Immature natural killer cell (primary cell): ENCODE measurements around the gene PLBD2. TPM values are rescaled to one million over a fixed set of nuclear protein-coding genes. Genes with fewer than 3 reads are reported as not detected.
"Not testable (repeated sequence)": the region's sequence is repeated elsewhere in the genome, so short reads cannot be mapped to it uniquely, and the experiment has no call there.

Source experiments
- DNase-seq, 3 donors: peaks; one replicate each; pipeline ENCODE4 v3.0.0; 2022; ENCODE audit warnings: mixed read lengths in 1 of 3
- H3K27ac Mint-ChIP-seq, 6 donors: one replicate each; pipeline ENCODE4 v1.8.0; 2020; ENCODE audit warnings: mixed read lengths in 6 of 6, mild to moderate bottlenecking in 5 of 6, inconsistent platforms in 4 of 6, moderate library complexity in 3 of 6
- H3K27me3 Mint-ChIP-seq, 3 donors: one replicate each; pipeline ENCODE4 v1.8.0; 2020 to 2021; ENCODE audit warnings: low read depth in 3 of 3, mild to moderate bottlenecking in 3 of 3, mixed read lengths in 3 of 3, moderate library complexity in 3 of 3, inconsistent platforms in 1 of 3
- H3K36me3 Mint-ChIP-seq, 3 donors: one replicate each; pipeline ENCODE4 v1.8.0; 2020; ENCODE audit warnings: mixed read lengths in 3 of 3, inconsistent platforms in 2 of 3, mild to moderate bottlenecking in 2 of 3
- H3K4me1 Mint-ChIP-seq, 2 donors: one replicate each; pipeline ENCODE4 v1.8.0; 2020; ENCODE audit warnings: inconsistent platforms in 2 of 2, mild to moderate bottlenecking in 2 of 2, mixed read lengths in 2 of 2, moderate library complexity in 1 of 2
- H3K4me3 Mint-ChIP-seq, 5 donors: one replicate each; pipeline ENCODE4 v1.8.0; 2020; ENCODE audit warnings: mild to moderate bottlenecking in 5 of 5, mixed read lengths in 5 of 5, inconsistent platforms in 3 of 5, moderate library complexity in 3 of 5
- H3K9me3 Mint-ChIP-seq, 6 donors: one replicate each; pipeline ENCODE4 v1.8.0; 2020; ENCODE audit warnings: mild to moderate bottlenecking in 6 of 6, mixed read lengths in 6 of 6, inconsistent platforms in 4 of 6, moderate library complexity in 3 of 6
- polyA plus RNA-seq, 3 donors: library from polyadenylated mRNA; unstranded; fragments of 300-500 nt; fragmentation: Illumina TruSeq; gene quantifications; one replicate each; pipeline ENCODE4 v1.2.3, GENCODE V29; 2021

The PLBD2 gene
- polyA plus RNA-seq, 3 donors from 2014 or later = 4.8 to 10.1 (median 5.5) TPM

GRCh38 chr12:113346353-113346752 is 12.0 kb upstream of the PLBD2 start:
- H3K27ac Mint-ChIP-seq = no peak overlapping the region
- H3K4me3 Mint-ChIP-seq = no peak overlapping the region
- H3K36me3 Mint-ChIP-seq = no peaks in the 10 kb centered on the region
- no peak for DNase-seq
- H3K4me1 Mint-ChIP-seq = no peaks in the 10 kb centered on the region
- no peaks in the 10 kb centered on the region for H3K9me3 Mint-ChIP-seq
- H3K27me3 Mint-ChIP-seq = peaks cover 2 to 7% (median 6%) of the 10 kb centered on the region in 3 donors

- H3K4me1 Mint-ChIP-seq = no peaks in the 10 kb centered on the region
- no peak overlapping the region for H3K4me3 Mint-ChIP-seq
- no peaks in the 10 kb centered on the region for H3K9me3 Mint-ChIP-seq
- peaks cover 2 to 6% (median 5%) of the 10 kb centered on the region in 3 donors for H3K27me3 Mint-ChIP-seq
- no peak for DNase-seq
- H3K27ac Mint-ChIP-seq = no peak overlapping the region
- no peaks in the 10 kb centered on the region for H3K36me3 Mint-ChIP-seq
Observed at GRCh38 chr12:113347107-113347506, 11.3 kb upstream of the PLBD2 start.

- no peak overlapping the region for H3K4me3 Mint-ChIP-seq
- H3K4me1 Mint-ChIP-seq = no peaks in the 10 kb centered on the region
- H3K9me3 Mint-ChIP-seq = no peaks in the 10 kb centered on the region
- no peak for DNase-seq
- peaks cover 4 to 6% (median 5%) of the 10 kb centered on the region in 3 donors for H3K27me3 Mint-ChIP-seq
- H3K36me3 Mint-ChIP-seq = no peaks in the 10 kb centered on the region
- H3K27ac Mint-ChIP-seq = no peak overlapping the region
Observed at GRCh38 chr12:113347892-113348291, 10.5 kb upstream of the PLBD2 start.

GRCh38 chr12:113348849-113349536 is 9.4 kb upstream of the PLBD2 start:
- Mint-ChIP-seq H3K27me3 (peaks cover 4 to 6% (median 5%) of the 10 kb centered on the region in 3 donors), H3K27ac (no peak overlapping the region), H3K4me1 (no peaks in the 10 kb centered on the region), H3K4me3 (no peak overlapping the region), H3K36me3 (no peaks in the 10 kb centered on the region), H3K9me3 (no peaks in the 10 kb centered on the region)
- no peak for DNase-seq

- Mint-ChIP-seq H3K36me3 (no peaks in the 10 kb centered on the region), H3K27me3 (peaks cover 3 to 5% (median 4%) of the 10 kb centered on the region in 3 donors), H3K4me1 (no peaks in the 10 kb centered on the region), H3K27ac (no peak overlapping the region), H3K9me3 (no peaks in the 10 kb centered on the region), H3K4me3 (no peak overlapping the region)
- no peak for DNase-seq
Observed at GRCh38 chr12:113351089-113351488, 7.3 kb upstream of the PLBD2 start.

GRCh38 chr12:113354192-113354591 is 4.2 kb upstream of the PLBD2 start:
- not testable (repeated sequence) for H3K4me3 Mint-ChIP-seq, DNase-seq, H3K4me1 Mint-ChIP-seq, H3K27me3 Mint-ChIP-seq, H3K9me3 Mint-ChIP-seq, H3K27ac Mint-ChIP-seq, H3K36me3 Mint-ChIP-seq

- no peaks in the 10 kb centered on the region for H3K36me3 Mint-ChIP-seq
- peak overlapping the region; percentile 75 to 83 (median 79) for H3K4me3 Mint-ChIP-seq
- H3K27ac Mint-ChIP-seq = peak overlapping the region; percentile 33 to 87 (median 66)
- DNase-seq = no peak
- peaks cover 9 to 17% of the 10 kb centered on the region in 2 donors for H3K4me1 Mint-ChIP-seq
- peaks cover 0 to 9% (median 6%) of the 10 kb centered on the region in 3 donors for H3K27me3 Mint-ChIP-seq
- no peaks in the 10 kb centered on the region for H3K9me3 Mint-ChIP-seq
Observed at GRCh38 chr12:113359133-113359938, 949 bp downstream of the PLBD2 start.

- peak overlapping the region in 4 of 5 donors; percentile 11 to 79 (median 47) for H3K4me3 Mint-ChIP-seq
- DNase-seq = no peak
- H3K9me3 Mint-ChIP-seq = no peaks in the 10 kb centered on the region
- peaks cover 0 to 3% (median 0%) of the 10 kb centered on the region in 3 donors for H3K36me3 Mint-ChIP-seq
- peak overlapping the region in 2 of 6 donors; percentile 18 to 70 for H3K27ac Mint-ChIP-seq
- H3K4me1 Mint-ChIP-seq = peaks cover 9 to 17% of the 10 kb centered on the region in 2 donors
- peaks cover 0 to 9% (median 6%) of the 10 kb centered on the region in 3 donors for H3K27me3 Mint-ChIP-seq
Observed at GRCh38 chr12:113359939-113360748, 1.8 kb downstream of the PLBD2 start.

- H3K4me1 Mint-ChIP-seq = peaks cover 9 to 17% of the 10 kb centered on the region in 2 donors
- no peak for DNase-seq
- H3K27me3 Mint-ChIP-seq = peaks cover 0 to 10% (median 6%) of the 10 kb centered on the region in 3 donors
- no peaks in the 10 kb centered on the region for H3K9me3 Mint-ChIP-seq
- H3K4me3 Mint-ChIP-seq = no peak overlapping the region
- peaks cover 0 to 9% (median 7%) of the 10 kb centered on the region in 3 donors for H3K36me3 Mint-ChIP-seq
- H3K27ac Mint-ChIP-seq = peak overlapping the region in 3 of 6 donors; percentile 9 to 69 (median 11)
Observed at GRCh38 chr12:113361574-113362370, 3.4 kb downstream of the PLBD2 start.

GRCh38 chr12:113364698-113365097 is 6.3 kb downstream of the PLBD2 start:
- Mint-ChIP-seq H3K27ac (no peak overlapping the region), H3K4me1 (peaks cover 2 to 7% of the 10 kb centered on the region in 2 donors), H3K36me3 (peaks cover 0 to 9% (median 7%) of the 10 kb centered on the region in 3 donors), H3K9me3 (no peaks in the 10 kb centered on the region), H3K27me3 (peaks cover 0 to 3% (median 0%) of the 10 kb centered on the region in 3 donors), H3K4me3 (no peak overlapping the region)
- no peak for DNase-seq

- DNase-seq = no peak
- H3K27me3 Mint-ChIP-seq = peaks cover 0 to 2% (median 0%) of the 10 kb centered on the region in 3 donors
- H3K27ac Mint-ChIP-seq = no peak overlapping the region
- no peaks in the 10 kb centered on the region for H3K9me3 Mint-ChIP-seq
- H3K4me1 Mint-ChIP-seq = peaks cover 0 to 3% of the 10 kb centered on the region in 2 donors
- peaks cover 0 to 9% (median 7%) of the 10 kb centered on the region in 3 donors for H3K36me3 Mint-ChIP-seq
- H3K4me3 Mint-ChIP-seq = no peak overlapping the region
Observed at GRCh38 chr12:113365639-113366395, 7.4 kb downstream of the PLBD2 start.

GRCh38 chr12:113366827-113367226 is 8.4 kb downstream of the PLBD2 start:
- Mint-ChIP-seq H3K36me3 (peaks cover 0 to 9% (median 7%) of the 10 kb centered on the region in 3 donors), H3K9me3 (no peaks in the 10 kb centered on the region), H3K27me3 (peaks cover 0 to 2% (median 0%) of the 10 kb centered on the region in 3 donors), H3K4me1 (peaks cover 0 to 2% of the 10 kb centered on the region in 2 donors), H3K27ac (no peak overlapping the region), H3K4me3 (no peak overlapping the region)
- no peak for DNase-seq
